ENCODE results near the gene BANF1. TPM values are rescaled to one million over a fixed set of nuclear protein-coding genes. Genes with fewer than 3 reads are reported as not detected.
A peak's percentile ranks its signal among the peaks of the same experiment; 100 is the strongest.
"Not testable (repeated sequence)": the region's sequence is repeated elsewhere in the genome, so short reads cannot be mapped to it uniquely, and the experiment has no call there.

The BANF1 gene
- total RNA-seq, 1 experiment from 2014 or later: 86.3 TPM

DNA sequence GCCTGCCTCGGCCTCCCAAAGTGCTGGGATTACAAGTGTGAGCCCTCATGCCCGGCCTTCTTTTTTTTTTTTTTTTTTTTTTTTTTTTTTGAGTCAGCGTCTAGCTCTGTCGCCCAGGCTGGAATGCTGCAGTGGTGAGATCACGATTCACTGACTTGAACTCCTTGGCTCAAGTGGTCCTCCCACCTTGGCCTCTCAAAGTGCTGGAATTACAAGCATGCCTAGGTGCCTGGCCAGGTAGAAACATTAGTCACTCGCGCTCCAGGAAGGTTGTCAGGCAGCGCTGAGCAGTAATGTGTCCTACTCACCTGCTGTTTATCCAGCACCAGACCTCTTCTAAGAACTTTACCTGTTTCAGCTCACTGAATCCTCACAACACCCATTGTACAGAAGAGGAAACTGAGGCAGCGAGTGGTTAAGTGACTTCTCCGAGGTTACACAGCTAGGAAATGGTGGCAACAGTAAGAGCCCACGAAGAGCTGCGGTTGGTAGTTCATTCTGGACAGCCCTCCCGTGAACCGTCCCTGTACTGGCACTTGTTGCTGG is 9.0 kb downstream of the BANF1 start:
- peak; percentile 60 for DNase-seq (ENCODE audit: low spot score)

DNA sequence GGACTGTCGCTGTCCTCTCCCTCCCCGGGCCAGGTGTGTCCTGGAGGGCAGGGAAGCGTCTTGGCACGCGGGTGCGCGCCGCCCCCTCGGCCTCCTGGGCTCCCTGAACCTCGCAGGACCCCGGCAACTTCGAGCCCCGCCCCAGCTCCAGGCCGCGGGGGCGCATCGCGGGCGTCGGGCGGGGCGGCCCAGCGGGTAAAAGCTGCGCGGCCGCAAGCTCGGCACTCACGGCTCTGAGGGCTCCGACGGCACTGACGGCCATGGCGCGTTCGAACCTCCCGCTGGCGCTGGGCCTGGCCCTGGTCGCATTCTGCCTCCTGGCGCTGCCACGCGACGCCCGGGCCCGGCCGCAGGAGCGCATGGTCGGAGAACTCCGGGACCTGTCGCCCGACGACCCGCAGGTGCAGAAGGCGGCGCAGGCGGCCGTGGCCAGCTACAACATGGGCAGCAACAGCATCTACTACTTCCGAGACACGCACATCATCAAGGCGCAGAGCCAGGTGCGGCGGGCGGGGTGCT is 9.5 kb downstream of the BANF1 start, which contains the start of gene CST6:
CST6 (plus strand) TSS at position 224 of the 519 bp plus-strand sequence; CDS start at position 261, 37 bp downstream.
- peak; percentile 13 for DNase-seq (ENCODE audit: low spot score)

DNA sequence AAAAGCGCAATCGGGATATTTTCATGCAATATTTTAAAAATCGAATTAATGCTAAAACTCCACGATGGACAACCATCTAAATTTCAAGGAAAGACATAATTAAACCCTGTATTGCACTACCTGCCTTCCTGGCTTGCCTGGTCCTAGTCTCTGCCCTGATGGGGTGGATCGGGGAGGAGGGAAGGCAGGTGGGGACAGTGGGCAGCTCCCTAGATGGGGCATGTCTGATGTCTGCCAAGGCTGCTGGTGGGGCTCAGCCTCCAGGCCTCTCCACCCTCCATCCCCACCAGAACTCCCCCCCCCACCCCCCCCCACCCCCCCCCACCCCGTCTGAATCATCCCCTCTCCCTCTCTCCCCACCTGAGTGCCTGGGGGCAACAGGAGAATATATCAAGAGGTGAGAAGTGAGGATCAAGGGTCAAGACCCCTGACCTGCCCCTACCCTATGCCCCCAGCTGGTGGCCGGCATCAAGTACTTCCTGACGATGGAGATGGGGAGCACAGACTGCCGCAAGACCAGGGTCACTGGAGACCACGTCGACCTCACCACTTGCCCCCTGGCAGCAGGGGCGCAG is 10.2 kb downstream of the BANF1 start:
- DNase-seq (ENCODE audit: low spot score): peak; percentile 14

- DNase-seq (ENCODE audit: low spot score): peak; percentile 63
These were observed 10.9 kb downstream of the BANF1 start for GRCh38 chr11:66012946-66013761.

GRCh38 chr11:66013762-66014100 is 11.4 kb downstream of the BANF1 start:
- DNase-seq (ENCODE audit: low spot score): no peak

DNA sequence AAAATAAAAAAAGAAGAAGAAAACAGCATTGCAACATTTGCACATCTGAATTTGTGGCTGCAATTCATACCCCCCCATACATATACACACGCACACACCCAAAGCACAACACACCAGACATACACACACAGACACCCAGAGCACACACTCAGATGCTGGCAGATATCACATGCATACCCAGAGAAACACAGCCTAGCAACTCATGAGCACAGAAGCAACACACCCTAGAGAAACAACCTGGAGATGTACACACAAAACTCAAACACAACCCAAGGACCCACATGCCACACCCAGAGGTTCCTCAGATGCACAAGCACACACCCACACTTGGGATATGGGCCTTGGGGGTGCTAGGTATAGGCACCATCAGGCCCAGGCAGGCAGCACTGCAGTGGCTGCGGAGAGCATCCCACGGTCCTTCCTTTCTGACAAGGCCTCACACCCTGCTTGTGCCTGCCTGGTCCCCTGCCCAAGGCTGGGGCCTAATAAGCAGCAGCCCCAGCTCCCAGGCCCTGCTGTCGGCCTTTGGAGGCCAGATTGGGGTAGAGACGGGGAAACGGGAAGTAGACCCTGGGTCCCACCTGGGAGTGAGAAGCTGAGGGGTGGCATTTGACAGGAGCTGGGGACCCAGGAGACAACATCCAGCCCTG is 12.6 kb downstream of the BANF1 start:
- DNase-seq (ENCODE audit: low spot score): no peak

- DNase-seq (ENCODE audit: low spot score): no peak
These were observed 13.2 kb downstream of the BANF1 start for GRCh38 chr11:66015454-66015881.

GRCh38 chr11:66015936-66016792 is 13.9 kb downstream of the BANF1 start:
- DNase-seq (ENCODE audit: low spot score): no peak

GRCh38 chr11:66016793-66017177 is 14.5 kb downstream of the BANF1 start:
- DNase-seq (ENCODE audit: low spot score): no peak

DNA sequence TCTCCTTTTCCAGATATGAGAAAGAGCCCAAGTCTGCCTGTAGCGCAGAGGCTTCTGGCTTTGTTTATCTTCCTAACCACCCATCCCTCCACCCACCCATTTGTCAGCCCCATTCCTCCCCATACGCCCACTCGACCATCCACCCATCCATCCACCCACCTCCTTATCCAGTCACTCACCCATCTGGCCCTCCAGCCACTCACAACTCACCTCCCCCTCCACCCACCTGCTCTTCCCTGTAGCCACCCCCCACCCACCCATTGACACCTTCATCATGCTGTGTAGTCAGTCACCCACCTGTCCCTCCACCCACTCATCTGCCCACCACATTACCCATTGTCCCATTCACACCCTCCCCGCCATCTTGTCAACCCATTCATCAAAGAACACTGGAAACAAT is 15.0 kb downstream of the BANF1 start:
- no peak for DNase-seq (ENCODE audit: low spot score)

- no peak for DNase-seq (ENCODE audit: low spot score)
These were observed 17.9 kb downstream of the BANF1 start for GRCh38 chr11:66020212-66020611.

DNA sequence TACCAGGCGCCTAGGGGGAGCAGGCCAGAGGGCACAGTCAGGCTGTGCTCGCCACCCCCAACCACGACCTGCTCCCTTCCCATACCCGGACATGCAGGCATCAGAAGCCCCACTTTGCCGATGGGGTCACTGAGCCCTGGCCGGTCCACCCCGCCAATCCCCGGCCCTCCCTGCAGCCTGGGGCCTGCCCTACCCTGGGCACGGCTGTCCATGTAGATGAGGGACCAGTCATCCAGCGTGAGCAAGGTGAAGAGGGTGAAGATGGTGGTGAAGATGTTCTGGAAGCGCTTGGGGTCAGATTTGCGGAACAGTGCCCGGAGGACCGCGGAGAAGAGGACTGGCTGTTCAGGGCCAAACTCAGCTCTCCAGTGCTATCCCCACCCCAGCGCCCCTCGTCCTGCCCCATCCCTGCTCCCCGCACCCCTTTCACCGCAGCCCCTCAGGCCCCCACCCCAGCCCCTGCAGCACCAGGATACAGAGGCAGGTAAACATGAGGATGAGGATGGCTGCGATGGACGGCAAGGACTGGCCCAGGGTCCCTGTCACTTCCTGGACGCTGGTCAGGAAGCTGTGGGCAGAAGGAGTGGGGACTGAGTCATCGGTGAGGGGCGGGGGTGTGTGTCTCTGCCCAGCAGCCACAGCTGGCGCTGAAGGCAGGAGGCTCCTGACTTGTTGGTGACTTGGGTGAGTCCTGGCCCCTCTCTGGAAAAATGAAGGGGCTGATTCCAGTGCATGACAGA is 18.5 kb downstream of the BANF1 start:
- DNase-seq (ENCODE audit: low spot score): peak; percentile 70

- peak; percentile 81 for DNase-seq (ENCODE audit: low spot score)
These were observed 20.3 kb downstream of the BANF1 start for GRCh38 chr11:66022401-66023185.

- DNase-seq (ENCODE audit: low spot score): not testable (repeated sequence)
These were observed 20.8 kb downstream of the BANF1 start for GRCh38 chr11:66023186-66023440.

- no peak for DNase-seq (ENCODE audit: low spot score)
These were observed 23.8 kb downstream of the BANF1 start, which contains the start of gene CATSPER1 for GRCh38 chr11:66026017-66026529. Gene CATSPER1, minus strand, starts transcription at chr11:66026479. Its CDS starts 100 bp downstream, at chr11:66026379.

- no peak for DNase-seq (ENCODE audit: low spot score)
These were observed 30.8 kb downstream of the BANF1 start for GRCh38 chr11:66032957-66033735.

GRCh38 chr11:66035653-66036333 is 33.5 kb downstream of the BANF1 start:
- DNase-seq (ENCODE audit: low spot score): no peak

DNA sequence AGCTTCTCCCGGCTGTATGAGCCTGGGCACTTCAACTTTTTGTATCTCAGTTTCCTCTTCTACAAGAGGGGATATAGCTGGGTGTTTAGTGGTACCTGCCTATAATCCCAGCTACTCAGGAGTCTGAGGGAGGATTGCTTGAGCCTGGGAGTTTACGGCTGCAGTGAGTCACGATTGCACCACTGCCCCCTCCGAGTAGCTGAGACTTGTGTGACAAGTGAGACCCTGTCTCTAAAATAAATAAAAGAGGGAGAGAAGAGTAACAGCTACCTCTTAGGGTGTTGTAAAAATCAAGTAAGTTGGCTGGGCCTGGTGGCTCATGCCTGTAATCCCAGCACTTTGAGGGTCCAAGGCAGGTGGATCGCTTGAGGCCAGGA is 34.0 kb downstream of the BANF1 start:
- DNase-seq (ENCODE audit: low spot score): no peak

All from HT-29 (cell line).